Nucleus accumbens (tissue), 56 donors: ENCODE data around the gene MOG.

Experiments
- DNase-seq, 56 donors: peaks; one replicate each; lab custom pipeline; 2025; lab: John Stamatoyannopoulos, UW

MOG gene

GRCh38 chr6:29656798-29657197 lies at the start of gene MOG:
Gene MOG (plus strand): TSS chr6:29657092. CDS start chr6:29657210, 118 bp downstream.
- peak; percentile 10 to 96 (median 86) for DNase-seq

DNA sequence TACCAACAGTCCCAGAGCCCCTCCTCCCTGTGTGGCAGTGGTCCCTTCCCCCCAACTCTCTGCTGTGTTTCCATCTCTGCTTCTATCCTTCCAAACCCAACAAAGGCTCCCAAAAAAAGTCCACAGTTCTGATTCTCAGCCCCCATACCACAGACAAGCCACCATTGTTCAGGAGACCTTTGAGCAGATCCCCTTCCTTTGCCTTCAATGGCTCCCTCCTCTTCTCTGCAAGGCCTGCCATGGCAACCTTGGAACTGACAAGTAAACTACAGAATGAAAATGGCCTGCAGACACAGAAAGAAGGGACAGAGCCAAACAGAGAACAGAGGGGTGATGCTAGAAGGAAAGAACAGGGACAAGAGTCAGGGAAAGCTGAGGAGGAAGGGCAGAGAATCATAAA lies 48.8 kb upstream of the MOG start:
- DNase-seq: peak in 11 of 56 donors; percentile 13 to 57 (median 37)

- DNase-seq: no peak
Measured at GRCh38 chr6:29610540-29610939, 46.4 kb upstream of the MOG start.

DNA sequence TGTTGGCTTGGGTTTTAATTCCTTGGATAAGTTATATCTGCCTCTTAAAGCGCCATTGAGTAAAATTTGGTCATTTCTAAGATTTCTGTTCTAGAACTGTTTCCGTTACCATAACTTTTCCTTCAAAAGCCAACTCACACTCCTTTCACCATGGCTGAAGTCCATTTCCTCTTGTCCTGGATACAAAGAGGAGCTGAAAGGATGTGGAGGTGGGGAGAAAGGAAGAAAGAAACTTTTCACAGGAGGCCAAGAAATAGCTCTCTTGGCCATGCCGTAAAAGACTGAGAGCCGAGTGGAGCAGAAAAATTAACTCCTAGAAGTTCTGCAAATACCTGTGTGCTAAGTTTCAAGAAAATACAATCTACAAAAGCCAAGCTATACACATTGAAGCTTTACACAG lies 45.5 kb upstream of the MOG start:
- no peak for DNase-seq

DNA sequence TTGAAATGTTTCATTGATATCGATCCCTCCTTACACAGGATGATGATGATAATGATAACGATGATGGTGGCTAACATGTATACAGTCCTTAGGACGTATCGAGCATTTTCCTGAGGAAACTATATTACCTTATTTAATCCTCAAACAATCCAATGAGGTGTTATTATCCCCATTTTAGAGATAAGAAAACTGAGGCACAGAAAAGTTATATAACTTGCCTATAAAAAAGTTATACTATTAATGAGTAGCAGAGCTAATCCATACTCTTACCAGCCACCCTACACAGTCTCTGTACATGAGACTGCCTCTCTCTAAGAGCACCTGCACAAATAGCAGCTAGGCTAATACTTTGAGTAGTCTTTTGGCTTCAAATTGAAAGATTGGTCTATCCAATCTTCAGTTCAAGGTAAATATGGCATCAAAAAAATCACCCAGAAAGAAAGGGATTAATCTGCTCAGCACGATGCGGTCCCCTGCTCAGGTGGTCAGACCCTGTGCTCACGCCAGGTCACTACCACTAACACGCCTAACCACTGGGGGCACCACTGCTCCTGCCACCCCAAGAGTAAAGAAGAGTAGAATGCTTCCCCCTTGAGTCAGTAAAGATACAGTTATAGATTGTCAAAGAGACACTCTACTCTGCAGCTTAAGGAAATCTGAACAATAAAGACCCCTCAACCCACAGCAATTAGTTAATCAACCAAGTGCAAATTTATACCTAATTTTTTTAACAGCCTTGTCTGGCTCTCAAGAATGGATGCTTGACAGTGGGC lies 38.9 kb upstream of the MOG start:
- no peak for DNase-seq

GRCh38 chr6:29619578-29620160 lies 37.2 kb upstream of the MOG start:
- no peak for DNase-seq

GRCh38 chr6:29620630-29621029 lies 36.3 kb upstream of the MOG start:
- peak in 2 of 56 donors; percentile 13 for DNase-seq

- no peak for DNase-seq
Measured at GRCh38 chr6:29624520-29624961, 32.4 kb upstream of the MOG start.

DNA sequence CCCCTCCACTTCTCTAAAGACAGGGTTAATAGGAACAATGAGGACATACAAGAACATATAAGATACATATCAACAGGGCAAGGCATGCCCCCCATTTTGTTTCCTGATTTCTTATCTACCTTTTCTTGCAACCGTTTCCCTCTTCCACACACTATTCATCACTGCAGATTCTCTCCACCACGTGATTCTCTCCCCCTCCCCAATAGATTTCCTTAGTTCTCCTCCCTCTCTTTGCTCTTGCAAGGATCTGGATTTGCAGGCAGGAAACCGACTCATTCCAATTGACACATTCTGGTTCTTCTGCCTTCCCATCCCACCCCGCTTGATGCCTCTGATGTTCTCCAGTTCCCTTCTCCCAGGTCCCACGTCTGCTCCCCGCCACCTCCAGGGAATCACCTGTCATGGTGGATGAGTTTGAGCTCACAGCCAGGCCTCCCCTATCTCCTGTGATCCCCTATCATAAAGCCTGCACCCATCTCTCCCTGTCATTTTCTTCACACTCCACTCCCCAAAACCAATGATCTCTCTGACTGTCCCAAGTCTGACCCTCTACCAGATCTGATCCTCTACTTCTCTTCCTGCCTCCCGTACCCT lies 31.5 kb upstream of the MOG start:
- DNase-seq: peak in 9 of 56 donors; percentile 11 to 49 (median 22)

- DNase-seq: peak in 9 of 56 donors; percentile 9 to 54 (median 23)
Measured at GRCh38 chr6:29626948-29627754, 29.7 kb upstream of the MOG start.

DNA sequence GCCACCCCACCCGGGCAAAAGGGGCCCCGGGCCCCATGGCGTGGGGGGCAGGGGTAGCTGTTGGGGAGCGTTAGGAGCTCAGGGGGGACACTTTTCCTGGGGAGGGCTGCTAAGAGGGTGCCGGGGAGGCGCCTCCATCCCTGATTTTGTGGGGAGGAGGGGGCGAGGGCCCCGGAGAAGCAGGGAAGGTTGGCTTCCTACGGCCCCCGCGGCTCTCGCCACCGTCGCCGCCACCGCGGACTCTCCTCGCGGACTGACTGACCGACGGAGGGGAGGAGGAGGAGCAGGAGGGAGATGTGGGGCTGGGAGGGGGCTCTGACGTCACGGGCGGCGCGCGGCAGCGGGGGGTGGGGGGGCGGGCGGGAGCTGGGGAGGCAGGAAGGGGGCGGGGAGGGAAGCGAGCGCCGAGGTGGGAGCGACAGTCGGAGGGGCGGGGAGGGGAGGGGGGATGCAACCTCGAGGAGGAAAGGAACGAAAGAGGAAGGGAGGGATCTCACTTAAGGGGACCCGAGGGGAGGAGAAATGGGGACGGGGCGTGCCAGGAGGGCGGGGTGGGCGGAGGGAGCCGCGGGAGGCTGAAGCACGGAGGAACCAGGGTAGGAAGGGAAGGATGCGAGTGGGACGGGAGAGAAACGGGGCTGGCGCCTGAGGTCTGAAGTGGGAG lies 29.0 kb upstream of the MOG start:
- peak in 50 of 56 donors; percentile 17 to 90 (median 61) for DNase-seq

- DNase-seq: peak in 51 of 56 donors; percentile 14 to 87 (median 58)
Measured at GRCh38 chr6:29628419-29629281, 28.2 kb upstream of the MOG start.

DNA sequence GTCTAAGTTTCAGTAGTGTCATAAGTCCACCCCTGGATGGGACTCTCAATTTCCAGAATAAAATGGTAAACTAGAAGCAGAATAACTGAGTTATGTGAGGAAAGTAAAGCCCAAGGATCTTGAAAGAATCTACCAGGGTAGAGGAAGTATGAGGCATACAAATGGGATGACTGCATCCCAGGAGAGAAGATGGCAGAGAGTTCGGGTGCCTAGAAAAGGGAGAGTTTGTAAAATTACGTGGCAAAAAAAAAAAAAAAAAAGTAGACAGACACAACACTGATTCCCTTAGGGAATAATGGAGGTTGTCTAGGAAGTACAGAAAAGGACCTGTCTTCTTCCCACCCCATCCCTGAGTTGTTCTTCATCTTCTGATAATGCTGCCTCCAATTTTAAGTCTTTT lies 27.3 kb upstream of the MOG start:
- DNase-seq: no peak

- no peak for DNase-seq
Measured at GRCh38 chr6:29630315-29630714, 26.6 kb upstream of the MOG start.

GRCh38 chr6:29631209-29631810 lies 25.6 kb upstream of the MOG start:
- no peak for DNase-seq

- DNase-seq: peak in 40 of 56 donors; percentile 7 to 79 (median 50)
Measured at GRCh38 chr6:29631860-29632731, 24.8 kb upstream of the MOG start.

DNA sequence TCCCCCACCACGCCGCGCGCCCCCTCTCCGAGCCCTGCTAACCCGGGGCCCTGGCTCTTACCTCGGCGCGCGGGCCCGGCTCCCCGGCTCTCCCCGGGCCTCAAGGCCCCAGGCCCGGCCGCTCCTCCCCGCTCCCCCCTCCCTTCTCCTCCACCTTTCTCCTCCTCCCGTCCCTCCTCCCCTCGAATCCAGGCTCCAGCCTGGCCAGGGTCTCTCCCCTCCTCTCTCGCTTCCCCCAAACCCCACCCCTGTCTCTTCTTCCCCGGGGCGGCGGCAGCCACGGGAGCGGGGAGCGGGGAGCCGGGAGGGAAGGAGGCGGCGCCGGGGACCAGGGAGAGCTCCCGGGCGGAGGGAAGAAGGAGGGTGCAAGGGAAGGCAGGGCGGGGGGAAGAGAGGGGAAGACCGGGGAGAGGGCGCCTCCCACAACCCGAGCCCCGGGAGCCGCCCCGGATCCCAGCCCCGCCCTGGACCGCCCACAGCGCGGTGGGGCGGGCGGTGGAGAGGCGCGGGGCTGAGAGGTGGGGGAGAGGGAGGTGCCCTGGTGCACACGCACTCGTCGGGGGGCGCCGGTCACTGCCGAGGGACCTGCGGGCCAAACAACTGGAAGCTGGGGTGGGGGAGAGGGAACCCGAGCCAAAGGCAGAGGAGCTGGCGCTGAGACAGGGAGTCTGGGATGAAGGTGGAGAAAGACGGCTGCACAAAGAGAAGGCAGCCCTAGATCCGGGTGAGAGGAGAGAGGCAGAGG lies 23.9 kb upstream of the MOG start, which contains the start of gene GABBR1:
TSS of gene GABBR1 (minus strand) at position 395 of the 745 bp plus-strand sequence. CDS start 798 bp downstream, outside the sequence.
- DNase-seq: peak in 54 of 56 donors; percentile 43 to 93 (median 78)
